Smooth muscle cell (in vitro differentiated cells): ENCODE measurements around the gene MAP4. TPM values are rescaled to one million over a fixed set of nuclear protein-coding genes. Genes with fewer than 3 reads are reported as not detected.

Experiments
- DNase-seq: peaks from one replicate; lab custom pipeline; 2025; ENCODE audit not compliant: unreplicated experiment; lab: John Stamatoyannopoulos, UW
- H2AFZ ChIP-seq: fragments of 200-600 bp; sonication (generic); 2 replicates; pipeline ENCODE4 v1.6.0; 2016; ENCODE audit warnings: antibody characterized with exemption, low read depth, mild to moderate bottlenecking
- H3F3A ChIP-seq: fragments of 200-600 bp; sonication (generic); 2 replicates; pipeline ENCODE4 v1.6.0; 2017; ENCODE audit warnings: antibody characterized with exemption, low read depth
- H3K27ac ChIP-seq: fragments of 200-600 bp; sonication (generic); 2 replicates; pipeline ENCODE4 v1.5.1; 2016; ENCODE audit warnings: low read depth, mild to moderate bottlenecking
- H3K27me3 ChIP-seq: fragments of 200-600 bp; sonication (generic); 2 replicates; pipeline ENCODE4 v1.6.1; 2016; ENCODE audit warnings: low read depth, mild to moderate bottlenecking
- H3K36me3 ChIP-seq: fragments of 200-600 bp; sonication (generic); 2 replicates; pipeline ENCODE4 v1.5.1; 2016; ENCODE audit warnings: low read depth
- H3K4me1 ChIP-seq: fragments of 200-600 bp; sonication (generic); 2 replicates; pipeline ENCODE4 v1.5.1; 2016; ENCODE audit warnings: low read depth
- H3K4me2 ChIP-seq: fragments of 200-600 bp; sonication (generic); 2 replicates; pipeline ENCODE4 v1.6.0; 2016; ENCODE audit warnings: mild to moderate bottlenecking
- H3K4me3 ChIP-seq: fragments of 200-600 bp; sonication (generic); 2 replicates; pipeline ENCODE4 v1.5.1; 2016; ENCODE audit warnings: mild to moderate bottlenecking
- H3K79me2 ChIP-seq: fragments of 200-600 bp; sonication (generic); 2 replicates; pipeline ENCODE4 v1.6.0; 2016; ENCODE audit warnings: low read depth, mild to moderate bottlenecking
- H3K9ac ChIP-seq: fragments of 200-600 bp; sonication (generic); 2 replicates; pipeline ENCODE4 v1.6.0; 2016; ENCODE audit warnings: low read depth
- H3K9me3 ChIP-seq: fragments of 200-600 bp; sonication (generic); replicated peaks from 2 replicates; pipeline ENCODE4 v1.5.1; 2016; ENCODE audit warnings: low read depth
- H4K20me1 ChIP-seq: fragments of 200-600 bp; sonication (generic); 2 replicates; pipeline ENCODE4 v1.6.0; 2016; ENCODE audit warnings: low read depth
- CTCF ChIP-seq: fragments of 200-600 bp; sonication (generic); IDR thresholded peaks from 2 replicates; pipeline ENCODE4 v1.5.1; 2017; ENCODE audit warnings: borderline replicate concordance, mild to moderate bottlenecking, antibody characterized with exemption; ENCODE audit not compliant: insufficient read depth, poor library complexity, severe bottlenecking
- WGBS: methylation state at CpG from one replicate; pipeline ENCODE4 v1.1.7; 2016; ENCODE audit warnings: low lambda C conversion rate; 5-methylcytosine and 5-hydroxymethylcytosine counted together
- polyA plus RNA-seq: library from polyadenylated mRNA; unstranded; fragments of >200 nt; fragmentation: Nextera tagmentation; extraction: Ambion mirVana; gene quantifications from 2 replicates; pipeline ENCODE4 v1.2.1, GENCODE V29; 2016
- total RNA-seq: library from RNA; depleted of rRNA; stranded (reverse); fragments of >200 nt; gene quantifications from 2 replicates; pipeline ENCODE4 v1.2.3, GENCODE V29; 2014

The MAP4 gene
- total and polyA plus RNA-seq, 2 experiments from 2014 or later, result 114 to 166 TPM

- H3K27ac ChIP-seq, result no peak overlapping the region
- H4K20me1 ChIP-seq, result peaks cover 57% of the 10 kb centered on the region
- peaks cover 5% of the 10 kb centered on the region for H3F3A ChIP-seq
- peaks cover 16% of the 10 kb centered on the region for H3K79me2 ChIP-seq
- H2AFZ ChIP-seq, result no peak overlapping the region
- WGBS, result 93% methylated on average over 15 of the region's 15 CpGs
- H3K9ac ChIP-seq, result no peak overlapping the region
- H3K36me3 ChIP-seq, result peaks cover 4% of the 10 kb centered on the region
- no peak overlapping the region for H3K4me3 ChIP-seq
- H3K9me3 ChIP-seq, result no peaks in the 10 kb centered on the region
- no peaks in the 10 kb centered on the region for H3K27me3 ChIP-seq
- peaks cover 43% of the 10 kb centered on the region for H3K4me1 ChIP-seq
- TF ChIP-seq CTCF, result no peak
- DNase-seq, result no peak
- H3K4me2 ChIP-seq, result no peak overlapping the region
These were observed 123.8 kb downstream of the MAP4 start for GRCh38 chr3:47892286-47893040.

- peaks cover 53% of the 10 kb centered on the region for H4K20me1 ChIP-seq
- no peaks in the 10 kb centered on the region for H3K27me3 ChIP-seq
- peaks cover 43% of the 10 kb centered on the region for H3K4me1 ChIP-seq
- no peak overlapping the region for H3K27ac ChIP-seq
- TF ChIP-seq CTCF, result no peak
- no peaks in the 10 kb centered on the region for H3K9me3 ChIP-seq
- peaks cover 16% of the 10 kb centered on the region for H3K79me2 ChIP-seq
- peaks cover 5% of the 10 kb centered on the region for H3F3A ChIP-seq
- H3K9ac ChIP-seq, result no peak overlapping the region
- H3K4me3 ChIP-seq, result no peak overlapping the region
- no peak overlapping the region for H3K4me2 ChIP-seq
- no peak for DNase-seq
- no peak overlapping the region for H2AFZ ChIP-seq
- WGBS, result 90% methylated on average over 3 of the region's 3 CpGs
- H3K36me3 ChIP-seq, result no peaks in the 10 kb centered on the region
These were observed 124.6 kb downstream of the MAP4 start for GRCh38 chr3:47891613-47892005.

GRCh38 chr3:47890828-47891612 is 125.2 kb downstream of the MAP4 start:
- WGBS, result 60% methylated on average over 10 of the region's 10 CpGs
- TF ChIP-seq CTCF, result no peak

More at GRCh38 chr3:47890828-47891612, 125.2 kb downstream of the MAP4 start:
- Histone ChIP-seq H3K4me1 (peaks cover 43% of the 10 kb centered on the region), H3K27me3 (no peaks in the 10 kb centered on the region), H3K79me2 (peaks cover 16% of the 10 kb centered on the region), H3K36me3 (no peaks in the 10 kb centered on the region), H3K9ac (no peak overlapping the region), H3F3A (peaks cover 5% of the 10 kb centered on the region), H3K4me2 (no peak overlapping the region), H3K4me3 (no peak overlapping the region), H2AFZ (no peak overlapping the region), H4K20me1 (peaks cover 53% of the 10 kb centered on the region), H3K27ac (no peak overlapping the region), H3K9me3 (no peaks in the 10 kb centered on the region)
- no peak for DNase-seq
